Measurements from ENCODE around the gene A3GALT2.
"Not testable (repeated sequence)": the region's sequence is repeated elsewhere in the genome, so short reads cannot be mapped to it uniquely, and the experiment has no call there.

A3GALT2 gene

DNA sequence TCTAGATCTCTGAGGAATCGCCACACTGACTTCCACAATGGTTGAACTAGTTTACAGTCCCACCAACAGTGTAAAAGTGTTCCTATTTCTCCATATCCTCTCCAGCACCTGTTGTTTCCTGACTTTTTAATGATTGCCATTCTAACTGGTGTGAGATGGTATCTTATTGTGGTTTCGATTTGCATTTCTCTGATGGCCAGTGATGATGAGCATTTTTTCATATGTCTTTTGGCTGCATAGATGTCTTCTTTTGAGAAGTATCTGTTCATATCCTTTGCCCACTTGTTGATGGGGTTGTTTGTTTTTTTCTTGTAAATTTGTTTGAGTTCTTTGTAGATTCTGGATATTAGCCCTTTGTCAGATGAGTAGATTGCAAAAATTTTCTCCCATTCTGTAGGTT, 30.3 kb downstream of the A3GALT2 start:
- not testable (repeated sequence) for DNase-seq

- DNase-seq, result no peak
Observed at GRCh38 chr1:33289858-33290154, 31.1 kb downstream of the A3GALT2 start.

DNA sequence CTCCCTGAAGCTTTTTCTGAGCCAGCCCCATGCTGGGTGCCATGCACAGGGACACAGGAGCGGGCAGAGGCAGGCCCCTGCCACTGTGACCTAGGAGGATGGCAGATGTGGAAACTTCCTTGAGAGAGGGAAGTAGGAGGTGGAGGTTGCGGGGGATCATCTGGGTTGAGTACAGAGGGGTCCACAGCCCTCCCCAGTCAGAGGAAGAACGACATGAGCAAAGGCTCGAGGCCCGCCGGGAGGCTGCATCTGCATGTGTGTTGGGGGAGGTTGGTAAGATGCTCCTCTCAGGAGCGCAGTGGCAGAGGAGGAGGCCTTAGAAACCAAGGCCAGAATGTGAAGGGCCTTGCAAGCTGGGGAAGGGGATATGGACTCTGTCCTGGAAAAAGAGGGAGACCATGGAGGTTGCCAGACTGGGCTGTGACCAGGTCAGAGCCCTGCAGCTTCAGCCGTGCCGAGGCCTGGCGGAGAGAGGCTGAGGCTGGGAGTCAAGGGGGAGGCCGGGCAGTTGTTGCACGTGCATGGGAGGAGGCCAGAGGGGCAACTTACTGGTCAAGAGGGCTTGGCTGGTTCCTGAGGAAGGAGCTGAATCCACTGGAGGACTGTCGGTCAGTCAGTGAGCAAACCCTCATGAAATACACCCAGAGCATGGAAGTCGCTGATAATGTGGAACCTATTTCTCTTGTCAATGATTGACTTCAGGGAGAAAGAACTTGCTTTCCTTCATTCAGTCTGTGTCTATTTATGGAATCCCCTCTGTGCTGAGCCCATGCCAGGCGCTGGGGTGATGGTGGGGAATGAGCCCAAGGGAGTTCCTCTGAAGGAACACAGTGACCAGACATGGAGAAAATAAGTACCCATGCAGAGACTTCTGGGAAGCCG, 31.7 kb downstream of the A3GALT2 start:
- no peak for DNase-seq

- no peak for DNase-seq
Observed at GRCh38 chr1:33287317-33287716, 33.6 kb downstream of the A3GALT2 start.

GRCh38 chr1:33286451-33287185, 34.3 kb downstream of the A3GALT2 start:
- DNase-seq, result no peak

- DNase-seq, result no peak
Observed at GRCh38 chr1:33284049-33284448, 36.8 kb downstream of the A3GALT2 start.

GRCh38 chr1:33282791-33283190, 38.1 kb downstream of the A3GALT2 start:
- DNase-seq, result peak; percentile 13

DNA sequence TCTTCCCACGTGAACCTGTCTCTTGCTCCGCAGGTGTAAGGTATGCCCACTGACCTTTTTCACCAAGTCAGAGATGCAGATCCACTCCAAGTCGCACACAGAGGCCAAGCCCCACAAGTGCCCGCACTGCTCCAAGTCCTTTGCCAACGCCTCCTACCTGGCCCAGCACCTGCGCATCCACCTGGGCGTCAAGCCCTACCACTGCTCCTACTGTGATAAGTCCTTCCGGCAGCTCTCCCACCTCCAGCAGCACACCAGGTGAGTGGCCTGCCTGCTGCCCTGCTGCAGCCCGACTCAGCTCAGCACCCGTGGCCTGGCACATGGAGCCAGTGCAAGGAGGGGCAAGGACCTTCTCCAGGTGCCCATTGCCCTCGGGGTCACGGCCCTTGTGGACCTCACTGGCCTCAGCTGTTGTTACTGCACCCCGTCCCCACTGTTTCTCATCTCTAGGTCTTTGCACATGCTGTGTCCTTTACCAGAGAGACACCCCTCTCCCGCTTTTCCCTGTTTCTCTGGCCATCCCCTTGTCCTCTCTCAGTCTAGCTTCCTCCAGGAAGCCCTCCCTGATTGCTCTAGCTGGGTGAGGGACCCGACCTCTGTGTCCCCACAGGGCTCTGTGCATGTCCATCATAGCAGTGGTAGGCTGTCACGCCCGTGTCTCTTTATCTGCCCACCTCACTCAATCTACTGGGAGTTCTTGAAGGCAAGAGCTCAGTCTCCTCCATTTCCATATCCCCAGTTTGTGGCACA, 39.2 kb downstream of the A3GALT2 start:
- no peak for DNase-seq

DNA sequence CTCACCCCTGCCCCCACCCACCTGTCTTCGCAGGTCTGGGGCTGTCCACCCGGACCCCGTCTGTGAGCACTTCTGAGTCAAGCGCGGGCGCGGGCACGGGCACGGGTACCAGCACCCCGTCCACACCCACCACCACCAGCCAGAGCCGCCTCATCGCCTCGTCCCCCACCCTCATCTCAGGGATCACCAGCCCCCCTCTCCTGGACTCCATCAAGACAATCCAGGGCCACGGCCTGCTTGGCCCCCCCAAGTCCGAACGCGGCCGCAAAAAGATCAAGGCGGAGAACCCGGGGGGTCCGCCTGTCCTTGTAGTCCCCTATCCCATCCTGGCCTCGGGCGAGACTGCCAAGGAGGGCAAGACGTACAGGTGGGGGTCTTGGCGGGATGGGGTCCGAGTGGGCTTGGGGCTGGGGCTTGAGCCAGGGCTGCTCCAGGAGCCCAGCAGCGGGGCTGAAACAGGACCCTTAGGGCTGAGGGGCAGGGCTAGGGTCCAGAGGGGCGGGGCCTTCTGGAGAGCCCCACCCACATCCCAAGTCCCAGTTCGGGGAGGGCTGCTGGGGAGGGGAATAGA, 40.7 kb downstream of the A3GALT2 start:
- no peak for DNase-seq

GRCh38 chr1:33277488-33278084, 43.3 kb downstream of the A3GALT2 start:
- no peak for DNase-seq

DNA sequence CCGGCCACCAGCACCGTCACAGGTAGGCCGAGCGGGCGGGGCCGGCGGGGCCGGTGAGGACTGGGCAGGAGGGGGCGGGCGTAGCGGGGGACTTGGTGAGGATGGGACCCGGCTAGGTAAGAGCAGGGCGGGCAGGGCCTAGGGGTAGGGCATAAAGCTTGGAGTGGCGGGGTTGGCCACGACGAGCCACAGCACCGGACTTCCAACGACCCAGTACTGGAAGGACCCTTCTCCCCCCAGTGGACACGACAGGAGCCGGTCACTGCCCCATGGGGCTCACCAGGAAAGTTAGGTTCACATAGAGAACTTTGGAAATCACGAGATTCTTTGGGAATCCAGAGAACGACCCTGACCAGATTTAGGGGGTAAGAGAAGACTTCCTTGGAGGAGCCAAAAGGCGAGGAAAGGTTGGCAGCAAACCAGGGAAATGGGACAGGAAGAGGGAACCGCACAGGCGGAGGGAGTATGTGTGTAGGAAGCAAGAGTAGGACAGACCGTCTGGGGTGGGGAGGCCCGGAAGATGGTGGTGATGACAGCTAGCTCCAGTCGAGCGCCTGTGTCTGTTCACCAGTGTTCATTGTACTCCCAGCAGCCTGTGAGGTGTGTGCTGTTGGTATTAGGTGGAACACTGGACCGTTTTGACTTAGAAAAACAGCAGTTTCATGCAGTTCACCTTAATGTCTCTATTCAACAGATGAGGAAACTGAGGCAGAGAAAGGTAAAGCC, 44.2 kb downstream of the A3GALT2 start:
- DNase-seq, result no peak

GRCh38 chr1:33275706-33276572, 45.0 kb downstream of the A3GALT2 start:
- DNase-seq, result no peak

DNA sequence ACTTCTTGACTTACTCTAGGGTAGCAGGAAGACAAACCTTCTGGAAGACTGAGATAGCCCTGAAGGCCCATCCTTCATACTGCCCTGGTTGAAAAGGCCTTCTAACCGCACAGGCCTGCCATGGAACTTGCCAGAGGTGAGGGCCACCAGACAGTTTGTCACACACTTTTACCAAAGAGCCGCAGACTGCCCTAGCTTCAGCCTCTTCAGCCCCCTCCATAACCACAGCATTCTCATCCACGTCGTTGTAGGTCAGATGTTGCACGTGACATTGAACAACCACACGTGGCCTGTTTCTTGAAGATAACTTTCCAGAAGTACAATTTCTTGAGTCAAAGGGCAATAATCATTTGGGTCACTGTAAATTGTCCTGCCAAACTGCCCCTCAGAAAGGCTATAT, 45.7 kb downstream of the A3GALT2 start:
- no peak for DNase-seq

- no peak for DNase-seq
Observed at GRCh38 chr1:33274446-33274845, 46.5 kb downstream of the A3GALT2 start.

GRCh38 chr1:33273961-33274371, 46.9 kb downstream of the A3GALT2 start:
- no peak for DNase-seq

GRCh38 chr1:33273406-33273805, 47.5 kb downstream of the A3GALT2 start:
- DNase-seq, result no peak

GRCh38 chr1:33272930-33273329, 48.0 kb downstream of the A3GALT2 start:
- no peak for DNase-seq

GRCh38 chr1:33272509-33272908, 48.4 kb downstream of the A3GALT2 start:
- no peak for DNase-seq

GRCh38 chr1:33271666-33272505, 49.0 kb downstream of the A3GALT2 start:
- no peak for DNase-seq

DNA sequence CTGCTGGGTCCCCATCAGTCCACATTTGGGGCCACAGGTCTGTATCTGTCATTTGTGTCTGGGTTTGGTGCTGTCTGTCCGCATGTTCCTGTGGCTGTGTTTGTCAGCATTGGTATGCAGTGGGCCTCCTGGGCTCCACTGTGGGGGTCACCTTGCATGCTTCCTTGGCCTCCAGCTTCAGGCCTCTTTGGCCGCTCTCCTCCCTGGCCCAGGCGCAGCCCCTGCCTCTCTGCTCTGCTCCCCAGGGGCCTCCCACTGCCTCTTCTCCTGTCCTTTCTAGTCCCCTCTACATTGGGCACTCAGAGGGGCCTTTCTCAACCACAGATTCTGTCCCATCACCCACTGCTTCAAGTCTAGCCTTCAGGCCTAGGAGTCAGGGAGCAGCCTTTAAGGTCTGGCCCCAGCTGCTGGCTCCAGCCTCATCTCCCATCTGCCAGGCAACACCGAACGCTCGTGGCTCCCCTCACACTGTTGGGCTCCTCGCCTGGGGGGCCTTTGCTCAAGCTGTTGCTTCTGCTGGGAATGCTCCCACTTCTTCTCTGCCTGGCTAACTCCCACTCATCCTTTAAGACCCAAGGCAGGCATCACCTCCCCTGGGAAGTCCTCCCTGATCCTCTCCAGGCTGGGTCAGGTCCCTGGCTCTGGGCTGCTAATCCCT, 50.0 kb downstream of the A3GALT2 start:
- no peak for DNase-seq
